Fibroblast of lung (primary cell): ENCODE results near the gene IL15RA. TPM values are rescaled to one million over a fixed set of nuclear protein-coding genes. Genes with fewer than 3 reads are reported as not detected.

Experiments used
- DNase-seq, 2 donors: peaks; one replicate each; pipeline versions ENCODE4 v3.0.0 to v3.0.0-alpha.2; 2010; ENCODE audit warnings: low read depth in 2 of 2
- H2AFZ ChIP-seq: 2 replicates; pipeline ENCODE4 v1.5.1; 2012; ENCODE audit warnings: low read length, control low read depth, inconsistent platforms
- H3K27ac ChIP-seq: 2 replicates; pipeline ENCODE4 v1.5.1; 2011; ENCODE audit warnings: low read length, control low read depth; ENCODE audit not compliant: insufficient read depth
- H3K27me3 ChIP-seq: 2 replicates; pipeline ENCODE4 v1.5.1; 2011; ENCODE audit warnings: mild to moderate bottlenecking, low read length; ENCODE audit not compliant: control insufficient read depth, insufficient read depth
- H3K36me3 ChIP-seq: 2 replicates; pipeline ENCODE4 v1.5.1; 2011; ENCODE audit warnings: low read length; ENCODE audit not compliant: control insufficient read depth, insufficient read depth
- H3K4me1 ChIP-seq: 2 replicates; pipeline ENCODE4 v1.5.1; 2011; ENCODE audit warnings: low read length; ENCODE audit not compliant: control insufficient read depth, insufficient read depth; ENCODE audit errors: extremely low read depth
- H3K4me2 ChIP-seq: 2 replicates; pipeline ENCODE4 v1.5.1; 2011; ENCODE audit warnings: low read length, control low read depth; ENCODE audit not compliant: insufficient read depth; ENCODE audit errors: extremely low read depth
- H3K4me3 ChIP-seq, 4 experiments: fragments of 200-600 bp in 1 of 4; sonication (generic) in 1 of 4; replicated peaks in 1 of 4; 2 replicates each; pipeline ENCODE4 v1.5.1; 2011 to 2016; ENCODE audit warnings: low read length in 4 of 4, low read depth in 3 of 4, mild to moderate bottlenecking in 3 of 4, control low read depth in 2 of 4, inconsistent platforms in 1 of 4, mixed read lengths in 1 of 4; ENCODE audit not compliant: insufficient read depth in 1 of 4; ENCODE audit errors: control extremely low read depth in 1 of 4
- H3K79me2 ChIP-seq: 2 replicates; pipeline ENCODE4 v1.5.1; 2012; ENCODE audit warnings: mild to moderate bottlenecking, low read length, inconsistent platforms; ENCODE audit not compliant: control insufficient read depth, insufficient read depth
- H3K9ac ChIP-seq: 2 replicates; pipeline ENCODE4 v1.5.1; 2011; ENCODE audit warnings: mild to moderate bottlenecking, low read length, control low read depth; ENCODE audit not compliant: insufficient read depth
- H3K9me3 ChIP-seq: 2 replicates; pipeline ENCODE4 v1.5.1; 2012; ENCODE audit warnings: low read depth, low read length; ENCODE audit not compliant: control insufficient read depth, insufficient read depth
- H4K20me1 ChIP-seq: 2 replicates; pipeline ENCODE4 v1.5.1; 2011; ENCODE audit warnings: low read length; ENCODE audit not compliant: control insufficient read depth, insufficient read depth; ENCODE audit errors: extremely low read depth
- EZH2 ChIP-seq: IDR thresholded peaks from 2 replicates; pipeline ENCODE4 v1.5.1; 2012; ENCODE audit warnings: low read length, control low read depth, mild to moderate bottlenecking; ENCODE audit errors: missing control alignments
- polyA plus RNA-seq, 2 donors: library from polyadenylated mRNA; depleted of rRNA in 1 of 2; stranded (reverse) in 1 of 2; unstranded in 1 of 2; fragments of >200 nt; gene quantifications; 2 replicates each; pipeline ENCODE4 v1.2.1, GENCODE V29; 2011 to 2012; ENCODE audit warnings: missing spikeins in 1 of 2
- total RNA-seq: library from RNA; depleted of rRNA; stranded (reverse); fragments of >200 nt; gene quantifications from 2 replicates; pipeline ENCODE4 v1.2.1, GENCODE V29; 2014
- TF ChIP-seq, protein P1 (sequence below), 2 donors: IDR thresholded peaks in 1 of 2; conservative IDR thresholded peaks in 1 of 2; 1 replicate in 1 of 2; 2 replicates in 1 of 2; pipeline ENCODE4 v1.5.1; 2011 to 2012; ENCODE audit warnings: low read length in 2 of 2, control low read depth in 1 of 2, inconsistent platforms in 1 of 2, low read depth in 1 of 2, mild to moderate bottlenecking in 1 of 2

Gene IL15RA
- total and polyA plus RNA-seq, 2 donors (not counting 1 experiment from before 2014, with no cell fraction given): 5.9 to 13.7 TPM

DNA sequence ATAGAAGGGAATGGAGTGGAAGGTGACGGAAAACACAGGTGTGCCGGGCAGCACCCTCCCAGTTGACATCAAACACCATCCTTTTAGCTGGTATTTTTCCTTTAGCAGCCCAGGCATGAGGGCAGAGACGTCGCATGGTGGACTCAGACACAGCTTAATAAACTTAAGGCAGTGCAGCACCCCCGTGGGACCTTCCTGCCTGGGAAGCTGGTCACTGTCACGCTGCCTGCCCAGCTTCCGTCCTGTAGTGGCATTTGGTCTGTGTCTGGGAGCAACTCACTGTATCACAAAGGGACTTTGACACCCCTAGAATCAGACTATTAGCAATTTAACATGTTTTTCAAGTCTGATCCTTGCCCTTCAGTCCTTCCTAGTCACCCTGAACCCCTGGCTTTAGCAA lies 35.8 kb downstream of the IL15RA start:
- no peak for DNase-seq
- no peaks in the 10 kb centered on the region for H3K27me3 ChIP-seq
- peaks cover 10% of the 10 kb centered on the region for H3K36me3 ChIP-seq
- no peak overlapping the region for H3K4me3 ChIP-seq
- H3K4me1 ChIP-seq: peaks cover 21% of the 10 kb centered on the region
- no peaks in the 10 kb centered on the region for H3K9me3 ChIP-seq
- H3K9ac ChIP-seq: no peak overlapping the region
- TF ChIP-seq, protein P1, sequence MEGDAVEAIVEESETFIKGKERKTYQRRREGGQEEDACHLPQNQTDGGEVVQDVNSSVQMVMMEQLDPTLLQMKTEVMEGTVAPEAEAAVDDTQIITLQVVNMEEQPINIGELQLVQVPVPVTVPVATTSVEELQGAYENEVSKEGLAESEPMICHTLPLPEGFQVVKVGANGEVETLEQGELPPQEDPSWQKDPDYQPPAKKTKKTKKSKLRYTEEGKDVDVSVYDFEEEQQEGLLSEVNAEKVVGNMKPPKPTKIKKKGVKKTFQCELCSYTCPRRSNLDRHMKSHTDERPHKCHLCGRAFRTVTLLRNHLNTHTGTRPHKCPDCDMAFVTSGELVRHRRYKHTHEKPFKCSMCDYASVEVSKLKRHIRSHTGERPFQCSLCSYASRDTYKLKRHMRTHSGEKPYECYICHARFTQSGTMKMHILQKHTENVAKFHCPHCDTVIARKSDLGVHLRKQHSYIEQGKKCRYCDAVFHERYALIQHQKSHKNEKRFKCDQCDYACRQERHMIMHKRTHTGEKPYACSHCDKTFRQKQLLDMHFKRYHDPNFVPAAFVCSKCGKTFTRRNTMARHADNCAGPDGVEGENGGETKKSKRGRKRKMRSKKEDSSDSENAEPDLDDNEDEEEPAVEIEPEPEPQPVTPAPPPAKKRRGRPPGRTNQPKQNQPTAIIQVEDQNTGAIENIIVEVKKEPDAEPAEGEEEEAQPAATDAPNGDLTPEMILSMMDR (conservative IDR thresholded peaks at IDR 0.05 in 1 of 2, IDR thresholded peaks at IDR 0.05 in 1 of 2; ENCODE audit: low read depth in 1 of 2, low read length in 2 of 2): no peak
- TF ChIP-seq EZH2: no peak
- no peaks in the 10 kb centered on the region for H3K79me2 ChIP-seq
- no peak overlapping the region for H2AFZ ChIP-seq
- H3K27ac ChIP-seq: no peak overlapping the region
- no peak overlapping the region for H3K4me2 ChIP-seq
- no peaks in the 10 kb centered on the region for H4K20me1 ChIP-seq

DNA sequence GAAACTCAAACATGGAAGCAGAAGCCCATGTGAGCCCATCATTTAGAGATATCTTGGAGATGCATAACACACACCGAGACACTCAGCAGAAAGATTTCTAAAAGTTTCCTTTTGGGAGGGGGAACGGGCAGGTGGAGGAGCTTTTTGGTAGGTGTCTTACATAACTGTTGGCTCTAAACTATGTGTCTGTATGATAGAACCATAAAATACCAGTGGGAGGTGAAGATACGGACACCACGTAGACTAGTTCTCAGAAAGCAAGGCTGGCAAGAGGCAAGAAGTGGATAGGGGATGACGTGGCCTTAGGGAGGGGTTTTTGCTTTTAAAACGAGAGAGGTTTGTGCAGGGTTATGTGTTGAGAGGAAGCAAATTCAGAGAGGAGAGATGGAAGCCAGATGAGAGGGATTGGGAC lies 36.5 kb downstream of the IL15RA start:
- H4K20me1 ChIP-seq: no peaks in the 10 kb centered on the region
- H2AFZ ChIP-seq: no peak overlapping the region
- H3K4me1 ChIP-seq: peaks cover 17% of the 10 kb centered on the region
- no peak for DNase-seq
- H3K27ac ChIP-seq: no peak overlapping the region
- H3K27me3 ChIP-seq: no peaks in the 10 kb centered on the region
- no peaks in the 10 kb centered on the region for H3K79me2 ChIP-seq
- no peak overlapping the region for H3K4me3 ChIP-seq
- H3K9ac ChIP-seq: no peak overlapping the region
- H3K9me3 ChIP-seq: no peaks in the 10 kb centered on the region
- TF ChIP-seq EZH2: no peak
- TF ChIP-seq, protein P1 (conservative IDR thresholded peaks at IDR 0.05 in 1 of 2, IDR thresholded peaks at IDR 0.05 in 1 of 2; ENCODE audit: low read depth in 1 of 2, low read length in 2 of 2): no peak
- H3K4me2 ChIP-seq: no peak overlapping the region
- peaks cover 13% of the 10 kb centered on the region for H3K36me3 ChIP-seq

DNA sequence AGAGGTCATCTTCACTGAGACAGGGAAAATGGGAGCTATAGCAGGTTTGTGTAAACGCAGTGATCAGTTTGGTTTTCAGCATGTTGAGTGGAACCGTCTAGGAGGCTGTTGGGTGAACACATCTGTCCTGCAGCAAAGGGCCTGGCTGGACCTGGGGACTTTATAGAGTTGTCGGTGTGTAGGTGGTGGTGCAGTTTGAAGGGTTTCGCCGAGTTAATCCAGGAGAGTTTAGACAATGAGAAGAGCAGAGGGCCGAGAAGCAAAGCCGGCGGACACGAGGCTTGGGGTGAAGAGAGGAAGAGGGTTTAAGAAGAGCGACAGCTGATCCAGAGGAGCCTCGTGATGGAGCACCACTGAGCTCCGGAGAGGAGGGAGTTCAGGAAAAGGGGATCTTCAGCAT lies 39.1 kb downstream of the IL15RA start:
- no peaks in the 10 kb centered on the region for H4K20me1 ChIP-seq
- DNase-seq: no peak
- no peak overlapping the region for H3K4me2 ChIP-seq
- H3K4me1 ChIP-seq: peaks cover under 1% of the 10 kb centered on the region
- H3K79me2 ChIP-seq: no peaks in the 10 kb centered on the region
- H3K4me3 ChIP-seq: no peak overlapping the region
- peaks cover 15% of the 10 kb centered on the region for H3K36me3 ChIP-seq
- no peak overlapping the region for H2AFZ ChIP-seq
- no peak overlapping the region for H3K27ac ChIP-seq
- H3K9me3 ChIP-seq: no peaks in the 10 kb centered on the region
- H3K27me3 ChIP-seq: no peaks in the 10 kb centered on the region
- TF ChIP-seq, protein P1 (conservative IDR thresholded peaks at IDR 0.05 in 1 of 2, IDR thresholded peaks at IDR 0.05 in 1 of 2; ENCODE audit: low read depth in 1 of 2, low read length in 2 of 2): no peak
- TF ChIP-seq EZH2: no peak
- no peak overlapping the region for H3K9ac ChIP-seq
